ENCODE results near the gene ABCC8. TPM values are rescaled to one million over a fixed set of nuclear protein-coding genes. Genes with fewer than 3 reads are reported as not detected.

The ABCC8 gene
- total RNA-seq, 1 experiment from 2014 or later, result 7.3 TPM

GRCh38 chr11:17446482-17446881 is 30.2 kb downstream of the ABCC8 start:
- Mint-ChIP-seq H3K36me3 (no peaks in the 10 kb centered on the region), H3K27ac (no peak overlapping the region), H3K4me3 (no peak overlapping the region), H3K4me1 (peaks cover 4% of the 10 kb centered on the region), H3K27me3 (ENCODE audit: low read depth) (peaks cover 15% of the 10 kb centered on the region), H3K9me3 (peaks cover 1% of the 10 kb centered on the region)
- ATAC-seq (no peak), DNase-seq (ENCODE audit: low spot score) (no peak)
- TF ChIP-seq ZBTB21 (CRISPR knock-in tag; IDR thresholded peaks at IDR 0.05; ENCODE audit: borderline replicate concordance), result no peak
- no peak for TF ChIP-seq JAZF1 (CRISPR knock-in tag; IDR thresholded peaks at IDR 0.05)
- no peak for TF ChIP-seq SOX15 (CRISPR knock-in tag; IDR thresholded peaks at IDR 0.05)
- no peak for TF ChIP-seq ZNF232 (CRISPR knock-in tag; IDR thresholded peaks at IDR 0.05)
- no peak for TF ChIP-seq RELA (CRISPR knock-in tag; IDR thresholded peaks at IDR 0.05; ENCODE audit: borderline replicate concordance)
- TF ChIP-seq ZNF138 (CRISPR knock-in tag; conservative IDR thresholded peaks at IDR 0.05), result no peak
- TF ChIP-seq E2F4 (CRISPR knock-in tag; IDR thresholded peaks at IDR 0.05; ENCODE audit: borderline replicate concordance, low read depth), result no peak
- TF ChIP-seq ZNF121 (CRISPR knock-in tag; IDR thresholded peaks at IDR 0.05), result no peak
- no peak for TF ChIP-seq CREB1 (CRISPR knock-in tag; IDR thresholded peaks at IDR 0.05)
- no peak for TF ChIP-seq ZNF512 (CRISPR knock-in tag; IDR thresholded peaks at IDR 0.05; ENCODE audit: borderline replicate concordance)
- no peak for TF ChIP-seq E2F5 (CRISPR knock-in tag; IDR thresholded peaks at IDR 0.05)
- no peak for TF ChIP-seq FOXJ3 (CRISPR knock-in tag; IDR thresholded peaks at IDR 0.05; ENCODE audit: borderline replicate concordance)
- no peak for TF ChIP-seq SMAD4 (CRISPR knock-in tag; IDR thresholded peaks at IDR 0.05)
- TF ChIP-seq, protein P1, sequence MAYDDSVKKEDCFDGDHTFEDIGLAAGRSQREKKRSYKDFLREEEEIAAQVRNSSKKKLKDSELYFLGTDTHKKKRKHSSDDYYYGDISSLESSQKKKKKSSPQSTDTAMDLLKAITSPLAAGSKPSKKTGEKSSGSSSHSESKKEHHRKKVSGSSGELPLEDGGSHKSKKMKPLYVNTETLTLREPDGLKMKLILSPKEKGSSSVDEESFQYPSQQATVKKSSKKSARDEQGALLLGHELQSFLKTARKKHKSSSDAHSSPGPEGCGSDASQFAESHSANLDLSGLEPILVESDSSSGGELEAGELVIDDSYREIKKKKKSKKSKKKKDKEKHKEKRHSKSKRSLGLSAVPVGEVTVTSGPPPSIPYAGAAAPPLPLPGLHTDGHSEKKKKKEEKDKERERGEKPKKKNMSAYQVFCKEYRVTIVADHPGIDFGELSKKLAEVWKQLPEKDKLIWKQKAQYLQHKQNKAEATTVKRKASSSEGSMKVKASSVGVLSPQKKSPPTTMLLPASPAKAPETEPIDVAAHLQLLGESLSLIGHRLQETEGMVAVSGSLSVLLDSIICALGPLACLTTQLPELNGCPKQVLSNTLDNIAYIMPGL (CRISPR knock-in tag; IDR thresholded peaks at IDR 0.05), result no peak
- TF ChIP-seq TEAD1 (CRISPR knock-in tag; IDR thresholded peaks at IDR 0.05), result no peak
- no peak for TF ChIP-seq ETV6 (CRISPR knock-in tag; IDR thresholded peaks at IDR 0.05)
- TF ChIP-seq ELF4 (CRISPR knock-in tag; IDR thresholded peaks at IDR 0.05; ENCODE audit: low read depth), result no peak
- POLR2A ChIA-PET, result no interaction called here
- CTCF ChIA-PET, result interaction anchor here (0.8 to 1.6 kb wide), 2 partner anchors 18 to 42 kb away, joined by 3 to 4 read pairs; no protein-coding TSS in a partner anchor

GRCh38 chr11:17445240-17445795 is 31.3 kb downstream of the ABCC8 start:
- peaks cover 27% of the 10 kb centered on the region for H3K27me3 Mint-ChIP-seq (ENCODE audit: low read depth)
- ATAC-seq, result no peak
- no peak overlapping the region for H3K27ac Mint-ChIP-seq
- H3K4me3 Mint-ChIP-seq, result no peak overlapping the region
- no peak for DNase-seq (ENCODE audit: low spot score)
- peaks cover 8% of the 10 kb centered on the region for H3K9me3 Mint-ChIP-seq
- H3K4me1 Mint-ChIP-seq, result 0 out of 2 replicates have a peak, but pooled peaks cover 2% of the 10 kb centered on the region
- POLR2A ChIA-PET, result no interaction called here
- H3K36me3 Mint-ChIP-seq, result no peaks in the 10 kb centered on the region
- CTCF ChIA-PET, result interaction anchor here (0.6 to 1.6 kb wide), 2 partner anchors 19 to 33 kb away, joined by 3 to 4 read pairs; no protein-coding TSS in a partner anchor
- TF ChIP-seq SOX15 (CRISPR knock-in tag; IDR thresholded peaks at IDR 0.05) (no peak), USF1 (CRISPR knock-in tag; IDR thresholded peaks at IDR 0.05) (no peak), ZNF317 (CRISPR knock-in tag; IDR thresholded peaks at IDR 0.05; ENCODE audit: borderline replicate concordance, low read depth) (no peak), NR2C2 (CRISPR knock-in tag; IDR thresholded peaks at IDR 0.05) (no peak), ESRRA (CRISPR knock-in tag; IDR thresholded peaks at IDR 0.05; ENCODE audit: borderline replicate concordance) (no peak), ZBTB21 (CRISPR knock-in tag; IDR thresholded peaks at IDR 0.05; ENCODE audit: borderline replicate concordance) (no peak), E2F1 (CRISPR knock-in tag; IDR thresholded peaks at IDR 0.05) (no peak)
- TF ChIP-seq, protein P2, sequence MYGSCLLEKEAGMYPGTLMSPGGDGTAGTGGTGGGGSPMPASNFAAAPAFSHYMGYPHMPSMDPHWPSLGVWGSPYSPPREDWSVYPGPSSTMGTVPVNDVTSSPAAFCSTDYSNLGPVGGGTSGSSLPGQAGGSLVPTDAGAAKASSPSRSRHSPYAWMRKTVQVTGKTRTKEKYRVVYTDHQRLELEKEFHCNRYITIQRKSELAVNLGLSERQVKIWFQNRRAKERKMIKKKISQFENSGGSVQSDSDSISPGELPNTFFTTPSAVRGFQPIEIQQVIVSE (CRISPR knock-in tag; IDR thresholded peaks at IDR 0.05; ENCODE audit: borderline replicate concordance), result no peak

Data from WTC11 (cell line).